HL-60 (cell line): ENCODE data around the gene COL20A1.

Experiments
- GABPA ChIP-seq: IDR thresholded peaks from 2 replicates; pipeline ENCODE4 v1.6.1; 2012; ENCODE audit warnings: low read depth
- POLR2AphosphoS5 ChIP-seq: IDR thresholded peaks from 2 replicates; pipeline ENCODE4 v1.6.1; 2012; ENCODE audit warnings: low read depth
- TF ChIP-seq, protein P1 (sequence below): IDR thresholded peaks from one replicate; pipeline ENCODE4 v1.5.1; 2011; ENCODE audit warnings: low read length, control low read depth, inconsistent platforms; ENCODE audit not compliant: insufficient read depth

DNA sequence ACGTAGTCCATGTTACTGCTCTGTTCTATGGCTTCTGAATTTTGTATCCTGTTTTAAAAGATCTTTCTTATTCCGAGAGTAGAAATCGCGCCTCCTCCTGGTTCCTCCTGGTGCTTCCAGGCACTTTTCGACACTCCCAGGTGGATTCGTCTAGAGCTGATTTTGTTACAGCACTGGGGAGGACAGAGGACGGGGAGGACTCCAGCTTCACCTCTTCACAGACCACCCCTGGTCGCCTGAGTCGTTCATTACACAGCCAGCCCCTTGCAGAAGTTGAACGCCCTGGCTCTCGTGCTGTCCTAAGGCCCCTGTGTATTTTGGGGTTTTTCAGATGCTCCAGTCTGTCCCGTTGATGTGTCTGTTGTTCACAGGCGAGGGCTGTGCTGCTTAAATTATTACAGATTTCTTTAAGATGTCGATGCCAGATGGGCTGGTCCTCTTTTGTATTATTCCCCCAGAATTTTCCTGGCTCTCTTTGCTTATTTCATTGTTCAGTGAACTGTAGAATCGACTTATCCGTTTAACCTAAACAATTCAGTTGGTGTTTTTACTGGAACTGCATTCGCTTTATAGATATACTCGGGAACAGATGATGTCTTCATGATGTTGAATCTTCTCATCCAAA is 30.5 kb downstream of the COL20A1 start:
- TF ChIP-seq, protein P1, sequence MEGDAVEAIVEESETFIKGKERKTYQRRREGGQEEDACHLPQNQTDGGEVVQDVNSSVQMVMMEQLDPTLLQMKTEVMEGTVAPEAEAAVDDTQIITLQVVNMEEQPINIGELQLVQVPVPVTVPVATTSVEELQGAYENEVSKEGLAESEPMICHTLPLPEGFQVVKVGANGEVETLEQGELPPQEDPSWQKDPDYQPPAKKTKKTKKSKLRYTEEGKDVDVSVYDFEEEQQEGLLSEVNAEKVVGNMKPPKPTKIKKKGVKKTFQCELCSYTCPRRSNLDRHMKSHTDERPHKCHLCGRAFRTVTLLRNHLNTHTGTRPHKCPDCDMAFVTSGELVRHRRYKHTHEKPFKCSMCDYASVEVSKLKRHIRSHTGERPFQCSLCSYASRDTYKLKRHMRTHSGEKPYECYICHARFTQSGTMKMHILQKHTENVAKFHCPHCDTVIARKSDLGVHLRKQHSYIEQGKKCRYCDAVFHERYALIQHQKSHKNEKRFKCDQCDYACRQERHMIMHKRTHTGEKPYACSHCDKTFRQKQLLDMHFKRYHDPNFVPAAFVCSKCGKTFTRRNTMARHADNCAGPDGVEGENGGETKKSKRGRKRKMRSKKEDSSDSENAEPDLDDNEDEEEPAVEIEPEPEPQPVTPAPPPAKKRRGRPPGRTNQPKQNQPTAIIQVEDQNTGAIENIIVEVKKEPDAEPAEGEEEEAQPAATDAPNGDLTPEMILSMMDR: no peak
- no peak for TF ChIP-seq POLR2AphosphoS5
- TF ChIP-seq GABPA: no peak
